Esophagus muscularis mucosa (tissue), 3 donors: ENCODE results near the gene LHX6.

Experiments
- CTCF ChIP-seq, 3 experiments: fragments of 200-600 bp in 2 of 3; fragments of 450-650 bp in 1 of 3; sonication (generic) in 2 of 3; IDR thresholded peaks; one replicate each; pipeline ENCODE4 v1.5.1; 2017 to 2019; ENCODE audit warnings: antibody characterized with exemption in 3 of 3, mild to moderate bottlenecking in 2 of 3, moderate library complexity in 1 of 3
- POLR2AphosphoS5 ChIP-seq, 2 donors: sonication (generic); formaldehyde crosslinking; IDR thresholded peaks; one replicate each; pipeline ENCODE4 v1.6.1; 2017; ENCODE audit warnings: antibody characterized with exemption in 2 of 2

- TF ChIP-seq CTCF (IDR thresholded peaks at IDR 0.05) (no peak), POLR2AphosphoS5 (IDR thresholded peaks at IDR 0.05) (no peak)
Measured at GRCh38 chr9:122205176-122205575, 23.6 kb downstream of the LHX6 start.
